Esophagus mucosa (tissue), 1 donor: ENCODE results near the gene USF2. TPM values are rescaled to one million over a fixed set of nuclear protein-coding genes. Genes with fewer than 3 reads are reported as not detected.
A peak's percentile ranks its signal among the peaks of the same experiment; 100 is the strongest.

Source experiments
- ATAC-seq: fragments of 200-7000 bp; cut with Tn5 transposase; one replicate; pipeline ENCODE4 v1.9.1; 2020
- total RNA-seq: library from RNA; stranded (reverse); gene quantifications from one replicate; pipeline ENCODE4 v1.2.4, GENCODE V29; 2023
- donor health status: DM: yes; HTN: yes; CAD: no.

USF2 gene
- total RNA-seq, 1 donor from 2014 or later: 72.3 TPM

DNA sequence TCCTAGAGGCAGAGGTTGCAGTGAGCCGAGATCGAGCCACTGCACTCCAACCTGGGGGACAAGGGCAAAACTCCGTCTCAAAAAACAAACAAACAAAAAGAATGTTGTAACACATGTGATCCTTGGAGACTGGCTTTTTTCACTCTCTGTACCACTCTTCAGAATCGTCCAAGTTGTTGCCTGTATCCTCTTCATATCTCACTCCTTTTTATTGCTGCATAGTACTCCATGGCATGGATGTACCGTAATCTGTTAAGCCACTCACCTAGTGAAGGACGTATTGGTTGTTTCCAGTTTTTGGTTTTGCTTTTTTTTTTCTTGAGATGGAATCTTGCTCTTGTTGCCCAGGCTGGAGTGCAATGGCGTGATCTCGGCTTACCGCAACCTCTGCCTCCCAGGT is 53.3 kb downstream of the USF2 start:
- no peak for ATAC-seq

DNA sequence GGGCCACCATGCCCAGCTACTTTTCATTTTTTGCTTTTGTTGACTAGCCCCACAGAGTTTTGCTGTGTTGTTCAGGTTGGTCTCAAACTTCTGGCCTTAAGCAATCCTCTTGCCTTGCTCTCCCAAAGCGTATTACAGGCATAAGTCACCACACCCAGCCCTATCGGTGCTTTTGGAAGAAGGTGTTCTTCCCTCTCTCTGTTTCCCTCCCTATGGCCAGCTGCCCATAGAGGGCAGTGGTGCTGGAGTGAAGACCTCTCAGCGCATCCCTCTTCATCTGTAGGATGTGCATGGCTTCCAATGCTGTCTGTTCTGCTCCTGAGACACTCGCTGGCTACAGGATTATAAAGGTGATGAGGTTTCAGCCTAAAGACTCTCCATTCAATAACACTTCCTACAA is 58.9 kb downstream of the USF2 start:
- ATAC-seq: no peak

DNA sequence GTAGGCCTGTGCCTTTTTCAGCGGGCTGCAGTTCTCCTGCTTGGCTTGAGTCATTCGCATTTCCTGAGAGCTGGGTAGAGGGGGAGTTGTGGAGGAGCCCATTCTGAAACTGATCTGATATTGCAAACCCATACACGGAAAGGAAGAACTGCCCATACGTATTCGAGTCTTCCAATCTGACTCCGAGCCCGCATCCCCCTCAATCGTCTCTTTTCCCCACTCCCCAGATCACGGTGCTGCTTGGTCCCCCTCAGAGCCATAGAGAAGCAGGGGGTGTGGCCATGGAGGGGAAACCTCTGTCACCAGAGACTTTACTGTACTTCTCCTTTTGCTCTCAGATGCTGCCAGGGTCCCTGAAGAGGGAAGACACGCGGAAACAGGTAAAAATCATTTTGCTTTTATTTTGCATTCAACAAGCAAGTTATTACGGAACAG is 60.1 kb downstream of the USF2 start, which contains the start of gene CD22:
Gene CD22 (plus strand): TSS at position 337 of the 435 bp plus-strand sequence. CDS start 2,854 bp downstream, outside the sequence.
- peak; percentile 22 for ATAC-seq

DNA sequence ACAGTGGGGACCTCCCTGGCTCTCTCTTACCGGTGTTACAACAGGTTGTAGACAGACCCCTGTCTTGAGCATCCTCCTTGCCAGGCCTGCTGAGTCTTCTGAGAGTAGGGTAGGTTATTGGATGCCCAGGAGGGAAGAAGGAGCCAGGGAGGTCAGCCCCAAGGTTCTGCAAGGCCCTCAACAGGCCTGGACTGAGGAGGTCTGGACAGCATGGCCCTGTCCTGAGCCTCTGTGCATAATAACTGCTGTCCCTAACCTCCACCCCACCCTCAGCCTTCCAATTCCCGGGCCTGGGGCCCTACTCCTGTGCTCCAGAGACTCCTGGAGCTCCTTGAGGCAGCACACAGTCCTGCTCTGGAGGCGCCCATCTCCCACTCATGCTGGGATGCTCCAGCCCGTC is 60.6 kb downstream of the USF2 start:
- peak; percentile 18 for ATAC-seq

Other genes with a start within 250 kb of the USF2 start
- 0.88 TPM for gene SCN1B, start 238.5 kb upstream of the USF2 start, total RNA-seq
- gene HPN, start 227.2 kb upstream of the USF2 start, total RNA-seq: not detected
- gene FXYD3, start 153.1 kb upstream of the USF2 start, total RNA-seq: 736 TPM
- gene LGI4, start 133.9 kb upstream of the USF2 start, total RNA-seq: 1.4 TPM
- gene FXYD1, start 130.1 kb upstream of the USF2 start, total RNA-seq: 2.1 TPM
- not detected for gene FXYD7, start 125.7 kb upstream of the USF2 start, total RNA-seq
- gene FXYD5, start 114.2 kb upstream of the USF2 start, total RNA-seq: 114 TPM
- gene FAM187B, start 40.2 kb upstream of the USF2 start, total RNA-seq: not detected
- gene LSR, start 20.0 kb upstream of the USF2 start, total RNA-seq: 66.6 TPM
- gene HAMP, start 13.6 kb downstream of the USF2 start, total RNA-seq: not detected
- not detected for gene MAG, start 23.2 kb downstream of the USF2 start, total RNA-seq
- 2.5 TPM for gene CD22, start 60.2 kb downstream of the USF2 start, total RNA-seq
- not detected for gene FFAR1, start 78.9 kb downstream of the USF2 start, total RNA-seq
- not detected for gene FFAR3, start 89.5 kb downstream of the USF2 start, total RNA-seq
- not detected for gene GPR42, start 102.1 kb downstream of the USF2 start, total RNA-seq
- gene FFAR2, start 179.3 kb downstream of the USF2 start, total RNA-seq: 1.8 TPM
- 338 TPM for gene KRTDAP, start 221.5 kb downstream of the USF2 start, total RNA-seq
- gene DMKN, start 244.7 kb downstream of the USF2 start, total RNA-seq: 406 TPM